ENCODE results near the gene NAGLU.

GRCh38 chr17:42561897-42562387 lies 25.9 kb downstream of the NAGLU start, which contains the start of gene COASY:
- TF ChIP-seq CTCF (IDR thresholded peaks at IDR 0.05; ENCODE audit: insufficient read depth, low read length, poor library complexity, severe bottlenecking): no peak
- TF ChIP-seq EZH2phosphoT487 (conservative IDR thresholded peaks at IDR 0.05; ENCODE audit: low read length): no peak

Data from SU-DHL-6 (cell line).